Mammary epithelial cell (primary cell): ENCODE data around the gene PCSK6.

Experiments used
- CTCF ChIP-seq, 2 donors: IDR thresholded peaks in 1 of 2; conservative IDR thresholded peaks in 1 of 2; 2 replicates each; pipeline ENCODE4 v1.5.1; 2011 to 2012; ENCODE audit warnings: inconsistent platforms in 2 of 2, low read length in 2 of 2, mild to moderate bottlenecking in 2 of 2, control low read depth in 1 of 2, low read depth in 1 of 2; ENCODE audit not compliant: insufficient read depth in 1 of 2; ENCODE audit errors: extremely low read depth in 1 of 2
- EZH2 ChIP-seq: IDR thresholded peaks from 2 replicates; pipeline ENCODE4 v1.6.1; 2012; ENCODE audit warnings: low read length, inconsistent platforms, borderline replicate concordance

- TF ChIP-seq CTCF (conservative IDR thresholded peaks at IDR 0.05 in 1 of 2, IDR thresholded peaks at IDR 0.05 in 1 of 2; ENCODE audit: extremely low read depth in 1 of 2, insufficient read depth in 1 of 2, low read depth in 1 of 2, low read length in 2 of 2) (no peak), EZH2 (no peak)
Measured at GRCh38 chr15:101459579-101460300, 29.8 kb downstream of the PCSK6 start.
